GM19099 (cell line): ENCODE results near the gene ACTR5.
A peak's percentile ranks its signal among the peaks of the same experiment; 100 is the strongest.

ENCODE experiments used
- POLR2A ChIP-seq: IDR thresholded peaks from 3 replicates; pipeline ENCODE4 v1.6.1; 2011; ENCODE audit warnings: low read depth; ENCODE audit not compliant: insufficient read length; ENCODE audit errors: extremely low read depth

The ACTR5 gene

GRCh38 chr20:38805502-38805957, 57.3 kb downstream of the ACTR5 start, which contains the start of gene PPP1R16B:
PPP1R16B (plus strand) TSS chr20:38805697; CDS start chr20:38835926, 30,229 bp downstream.
- peak; percentile 93 for TF ChIP-seq POLR2A

- no peak for TF ChIP-seq POLR2A
Observed at GRCh38 chr20:38805958-38806854, 57.9 kb downstream of the ACTR5 start.

- TF ChIP-seq POLR2A = peak; percentile 65
Observed at GRCh38 chr20:38806855-38807655, 58.8 kb downstream of the ACTR5 start.

GRCh38 chr20:38809942-38810341, 61.7 kb downstream of the ACTR5 start:
- TF ChIP-seq POLR2A = no peak

GRCh38 chr20:38810926-38811630, 62.8 kb downstream of the ACTR5 start:
- no peak for TF ChIP-seq POLR2A

- TF ChIP-seq POLR2A = no peak
Observed at GRCh38 chr20:38811769-38812168, 63.5 kb downstream of the ACTR5 start.

GRCh38 chr20:38812182-38812581, 63.9 kb downstream of the ACTR5 start:
- TF ChIP-seq POLR2A = no peak

- no peak for TF ChIP-seq POLR2A
Observed at GRCh38 chr20:38812709-38813573, 64.7 kb downstream of the ACTR5 start.

GRCh38 chr20:38815446-38815845, 67.2 kb downstream of the ACTR5 start:
- TF ChIP-seq POLR2A = no peak

GRCh38 chr20:38818113-38819065, 70.1 kb downstream of the ACTR5 start:
- TF ChIP-seq POLR2A = no peak
